ENCODE results near the gene MFN2.
"Not testable (repeated sequence)": the region's sequence is repeated elsewhere in the genome, so short reads cannot be mapped to it uniquely, and the experiment has no call there.

MFN2 gene

GRCh38 chr1:12026586-12026985, 46.3 kb downstream of the MFN2 start:
- no peak for DNase-seq (ENCODE audit: low read depth)

GRCh38 chr1:12028248-12028647, 48.0 kb downstream of the MFN2 start:
- no peak for DNase-seq (ENCODE audit: low read depth)

GRCh38 chr1:12028957-12029511, 48.8 kb downstream of the MFN2 start:
- no peak for DNase-seq (ENCODE audit: low read depth)

DNA sequence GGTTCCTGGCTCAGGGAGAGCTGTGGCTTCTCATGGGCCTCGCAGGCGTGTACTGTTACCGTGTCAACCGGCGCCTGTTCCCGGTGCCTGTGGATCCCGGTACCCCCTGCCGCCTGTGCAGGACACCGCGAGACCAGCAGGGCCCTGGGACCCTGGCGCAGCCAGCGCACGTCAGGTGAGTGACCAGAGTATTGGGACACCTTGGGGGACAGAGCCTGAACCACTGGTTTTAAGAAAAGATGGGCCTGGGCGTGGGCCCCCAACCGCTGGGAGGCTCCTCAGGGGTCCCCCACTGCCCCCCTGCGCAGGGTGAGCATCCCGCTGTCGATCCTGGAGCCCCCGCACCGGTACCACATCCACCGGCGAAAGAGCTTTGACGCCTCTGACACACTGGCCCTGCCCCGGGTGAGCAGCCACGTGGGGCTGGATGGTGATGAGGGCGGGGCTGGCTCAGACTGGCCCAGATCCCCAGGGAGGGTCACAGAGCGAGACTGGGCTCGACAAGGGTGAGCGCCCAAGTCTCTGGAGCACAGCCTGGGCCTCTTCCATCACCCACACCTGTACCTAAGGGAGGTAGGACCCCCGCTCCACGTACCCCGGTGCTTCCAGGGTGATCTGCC, 49.6 kb downstream of the MFN2 start:
- DNase-seq (ENCODE audit: low read depth) = no peak

GRCh38 chr1:12031039-12031980, 51.1 kb downstream of the MFN2 start:
- DNase-seq (ENCODE audit: low read depth) = no peak

DNA sequence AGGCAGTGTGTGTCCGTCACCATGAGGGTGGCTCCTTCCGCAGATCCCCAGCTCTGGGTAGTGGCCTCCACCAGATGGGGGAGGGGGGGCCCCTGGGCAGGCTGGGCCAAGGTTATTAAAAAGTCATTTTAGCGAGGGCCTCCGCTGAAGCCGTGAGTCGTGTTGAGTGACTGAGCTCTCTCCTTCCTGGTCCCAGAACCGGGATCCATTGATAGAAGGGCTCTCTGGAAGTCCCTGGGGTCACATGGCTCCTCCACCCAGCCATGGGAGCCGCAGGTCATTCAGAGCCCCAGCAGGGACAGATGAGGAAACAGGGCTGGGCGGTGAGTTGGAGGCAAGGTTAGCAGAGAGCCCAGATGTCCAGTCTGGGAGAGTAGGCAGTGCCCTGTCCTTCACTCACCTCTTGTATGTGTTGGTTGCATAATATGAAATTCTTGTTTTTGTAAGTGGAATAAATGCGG, 51.9 kb downstream of the MFN2 start:
- DNase-seq (ENCODE audit: low read depth) = no peak

- DNase-seq (ENCODE audit: low read depth) = not testable (repeated sequence)
Measured at GRCh38 chr1:12033441-12033840, 53.2 kb downstream of the MFN2 start.

DNA sequence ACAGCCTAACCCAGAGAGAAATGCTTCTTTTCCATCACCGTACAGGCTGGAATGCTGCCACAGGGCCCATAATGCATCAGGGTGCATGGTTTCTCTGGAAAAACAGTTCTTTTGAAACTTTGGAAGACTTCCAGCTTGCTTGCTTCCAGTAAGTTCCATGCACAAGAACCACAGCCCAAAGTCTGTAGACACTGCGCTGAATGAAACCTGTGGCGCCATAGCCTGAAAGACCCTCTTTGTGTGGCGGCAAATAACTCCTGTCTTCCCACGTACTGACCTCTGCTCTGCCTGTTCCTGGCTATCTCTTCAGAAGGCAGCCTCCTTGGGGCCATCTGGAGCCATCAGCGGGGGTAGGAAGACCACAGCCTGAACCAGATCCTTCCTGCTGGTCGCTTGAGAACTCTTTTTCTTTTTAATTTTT, 54.1 kb downstream of the MFN2 start:
- no peak for DNase-seq (ENCODE audit: low read depth)

GRCh38 chr1:12035312-12035711, 55.1 kb downstream of the MFN2 start:
- no peak for DNase-seq (ENCODE audit: low read depth)

GRCh38 chr1:12037486-12038355, 57.5 kb downstream of the MFN2 start:
- DNase-seq (ENCODE audit: low read depth) = no peak

- DNase-seq (ENCODE audit: low read depth) = no peak
Measured at GRCh38 chr1:12038356-12039163, 58.3 kb downstream of the MFN2 start.

GRCh38 chr1:12039164-12039525, 58.9 kb downstream of the MFN2 start:
- DNase-seq (ENCODE audit: low read depth) = no peak

DNA sequence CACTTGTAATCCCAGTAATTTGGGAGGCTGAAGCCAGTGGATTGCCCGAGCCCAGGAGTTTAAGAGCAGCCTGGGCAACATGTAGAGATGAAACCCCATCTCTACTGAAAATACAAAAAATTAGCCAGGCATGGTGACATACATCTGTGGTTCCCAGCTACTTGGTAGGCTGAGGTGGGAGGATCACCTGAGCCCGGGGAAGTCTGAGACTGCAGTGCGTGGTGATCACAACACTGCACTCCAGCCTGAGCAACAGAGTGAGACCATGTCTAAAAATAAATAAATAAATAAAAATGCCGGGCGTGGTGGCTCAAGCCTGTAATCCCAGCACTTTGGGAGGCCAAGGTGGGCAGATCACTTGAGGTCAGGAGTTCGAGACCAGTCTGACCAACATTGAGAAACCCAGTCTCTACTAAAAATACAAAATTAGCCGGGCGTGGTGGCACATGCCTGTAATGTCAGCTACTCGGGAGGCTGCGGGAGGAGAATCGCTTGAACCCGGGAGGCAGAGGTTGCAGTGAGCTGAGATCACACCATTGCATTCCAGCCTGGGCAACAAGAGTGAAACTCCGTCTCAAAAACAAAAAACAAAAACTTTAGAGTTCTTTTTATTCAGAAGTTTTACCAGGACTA, 59.7 kb downstream of the MFN2 start:
- DNase-seq (ENCODE audit: low read depth) = not testable (repeated sequence)

GRCh38 chr1:12040457-12041051, 60.3 kb downstream of the MFN2 start:
- no peak for DNase-seq (ENCODE audit: low read depth)

GRCh38 chr1:12044187-12044877, 64.1 kb downstream of the MFN2 start:
- DNase-seq (ENCODE audit: low read depth) = not testable (repeated sequence)

DNA sequence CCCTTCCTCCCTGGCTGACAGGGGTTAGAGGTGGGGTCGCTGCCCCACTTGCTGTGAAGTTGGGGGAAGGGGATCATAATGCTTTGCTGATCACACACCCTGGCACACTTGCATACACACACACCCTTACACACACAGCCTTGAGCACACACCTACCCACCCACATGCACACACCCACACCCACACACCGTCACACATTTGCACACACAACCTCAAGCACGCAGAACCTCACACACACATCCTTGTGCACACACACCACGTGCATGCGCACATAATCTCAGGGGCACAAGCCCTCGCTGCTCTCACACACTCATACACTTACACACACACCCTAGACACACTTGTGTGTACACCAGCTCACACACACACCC, 66.5 kb downstream of the MFN2 start:
- DNase-seq (ENCODE audit: low read depth) = no peak

DNA sequence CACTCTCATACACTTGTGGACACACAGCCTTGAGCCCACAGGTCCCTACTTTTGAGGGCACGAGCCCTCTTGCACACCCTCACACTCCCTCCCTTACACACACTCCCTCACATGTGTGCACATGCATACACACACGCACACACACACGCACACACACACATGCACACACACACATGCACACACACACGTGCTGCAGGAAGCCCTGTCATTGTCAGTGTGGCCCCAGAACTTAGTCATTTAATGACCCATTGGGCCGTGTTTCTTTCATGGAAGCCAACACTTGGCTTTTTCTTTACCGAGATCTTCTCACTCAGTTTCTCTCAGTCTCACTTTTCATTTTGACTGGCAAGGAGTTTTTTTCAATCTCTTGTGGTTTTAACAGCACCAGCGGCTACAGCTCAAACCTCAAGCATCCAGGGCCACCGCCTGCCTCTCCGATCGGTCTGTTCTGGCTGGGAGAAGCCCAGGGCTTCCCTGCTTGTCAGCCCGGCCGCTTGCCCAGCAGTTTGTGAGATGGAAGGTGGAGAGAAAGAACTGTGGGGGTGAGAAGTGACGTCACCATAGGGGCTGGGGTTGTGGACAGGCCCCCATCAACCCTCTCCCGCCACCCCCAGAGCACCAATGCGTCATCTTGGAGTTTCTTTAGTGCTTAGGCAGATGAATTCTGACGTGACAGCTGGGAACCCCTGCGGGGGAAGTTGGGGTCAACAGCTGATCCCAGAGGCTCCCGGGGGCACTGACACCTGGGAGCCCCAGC, 67.1 kb downstream of the MFN2 start:
- DNase-seq (ENCODE audit: low read depth) = peak; percentile 30

DNA sequence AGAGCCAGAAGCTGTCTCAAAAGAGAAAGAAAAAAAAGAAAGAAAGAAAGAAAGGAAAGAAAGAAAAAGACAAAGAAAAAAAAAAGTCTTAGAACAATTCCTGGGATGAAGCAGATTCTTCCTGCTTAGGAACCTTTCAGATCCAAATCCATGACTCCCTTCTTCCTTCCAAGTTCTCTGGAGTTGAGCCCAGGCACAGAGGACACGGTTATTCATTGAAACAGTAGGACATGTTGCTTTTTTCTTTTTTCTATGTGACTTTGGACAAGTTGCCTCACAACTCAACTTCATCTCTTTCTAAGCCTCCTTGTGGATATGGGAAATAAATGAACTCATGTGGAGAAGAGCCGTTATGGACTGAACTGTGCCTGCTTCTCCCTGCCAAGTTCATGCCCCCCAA, 68.1 kb downstream of the MFN2 start:
- DNase-seq (ENCODE audit: low read depth) = no peak

- DNase-seq (ENCODE audit: low read depth) = no peak
Measured at GRCh38 chr1:12049616-12050015, 69.4 kb downstream of the MFN2 start.
